Neuronal stem cell (in vitro differentiated cells): ENCODE data around the gene IGF2R.

ENCODE experiments used
- DNase-seq: peaks from one replicate; pipeline ENCODE4 v3.0.0-alpha.2; 2013; ENCODE audit warnings: low spot score
- H2AFZ ChIP-seq: one replicate; pipeline ENCODE4 v1.6.1; 2013; ENCODE audit warnings: mild to moderate bottlenecking, low read length, inconsistent platforms
- H2AK5ac ChIP-seq: 2 replicates; pipeline ENCODE4 v1.6.1; 2013; ENCODE audit warnings: low read depth, mild to moderate bottlenecking, inconsistent platforms, low read length, moderate library complexity, mixed read lengths
- H2BK120ac ChIP-seq: 2 replicates; pipeline ENCODE4 v1.6.1; 2013; ENCODE audit warnings: low read depth, mild to moderate bottlenecking, inconsistent platforms, low read length, moderate library complexity, mixed read lengths
- H2BK12ac ChIP-seq: one replicate; pipeline ENCODE4 v1.6.1; 2013; ENCODE audit warnings: low read length, inconsistent platforms
- H2BK15ac ChIP-seq: 2 replicates; pipeline ENCODE4 v1.6.1; 2013; ENCODE audit warnings: mild to moderate bottlenecking, low read length, inconsistent platforms, mixed read lengths
- H2BK5ac ChIP-seq: one replicate; pipeline ENCODE4 v1.6.1; 2013; ENCODE audit warnings: inconsistent platforms, mild to moderate bottlenecking, low read length, moderate library complexity
- H3K14ac ChIP-seq: one replicate; pipeline ENCODE4 v1.6.1; 2013; ENCODE audit warnings: low read length, inconsistent platforms
- H3K18ac ChIP-seq: 2 replicates; pipeline ENCODE4 v1.6.1; 2013; ENCODE audit warnings: low read length, inconsistent platforms
- H3K23ac ChIP-seq: 2 replicates; pipeline ENCODE4 v1.6.1; 2013; ENCODE audit warnings: low read depth, mild to moderate bottlenecking, mixed read lengths, low read length, inconsistent platforms; ENCODE audit not compliant: poor library complexity
- H3K27ac ChIP-seq: replicated peaks from 3 replicates; pipeline ENCODE4 v1.5.1; 2013; ENCODE audit warnings: low read length, inconsistent platforms
- H3K27me3 ChIP-seq, 3 experiments: 2 replicates each; pipeline ENCODE4 v1.6.1; 2013; ENCODE audit warnings: low read length in 3 of 3, mild to moderate bottlenecking in 2 of 3, inconsistent platforms in 1 of 3, low read depth in 1 of 3, mixed read lengths in 1 of 3, moderate library complexity in 1 of 3; ENCODE audit not compliant: control insufficient read depth in 3 of 3, insufficient read depth in 3 of 3
- H3K36me3 ChIP-seq, 2 donors: replicated peaks in 1 of 2; 2 replicates each; pipeline ENCODE4 v1.6.1; 2013; ENCODE audit warnings: low read length in 2 of 2; ENCODE audit not compliant: control insufficient read depth in 2 of 2, insufficient read depth in 2 of 2
- H3K4ac ChIP-seq: 2 replicates; pipeline ENCODE4 v1.6.1; 2013; ENCODE audit warnings: inconsistent platforms, mild to moderate bottlenecking, low read length, moderate library complexity
- H3K4me1 ChIP-seq, 2 donors: 1 replicate in 1 of 2; 2 replicates in 1 of 2; pipeline ENCODE4 v1.6.1; 2013; ENCODE audit warnings: low read length in 2 of 2, low read depth in 1 of 2; ENCODE audit not compliant: control insufficient read depth in 2 of 2, insufficient read depth in 1 of 2
- H3K4me2 ChIP-seq: one replicate; pipeline ENCODE4 v1.6.1; 2013; ENCODE audit warnings: mild to moderate bottlenecking, low read length, inconsistent platforms; ENCODE audit not compliant: insufficient read depth, poor library complexity, severe bottlenecking
- H3K4me3 ChIP-seq, 2 donors: 2 replicates each; pipeline ENCODE4 v1.5.1; 2013; ENCODE audit warnings: low read length in 2 of 2, mild to moderate bottlenecking in 2 of 2, inconsistent platforms in 1 of 2, moderate library complexity in 1 of 2
- H3K79me1 ChIP-seq: one replicate; pipeline ENCODE4 v1.6.1; 2013; ENCODE audit warnings: low read depth, mild to moderate bottlenecking, inconsistent platforms, low read length, moderate library complexity
- H3K9ac ChIP-seq: one replicate; pipeline ENCODE4 v1.6.1; 2013; ENCODE audit warnings: mild to moderate bottlenecking, low read depth, low read length, inconsistent platforms; ENCODE audit not compliant: poor library complexity
- H3K9me3 ChIP-seq, 2 donors: replicated peaks in 1 of 2; 2 replicates each; pipeline versions ENCODE3 to v1.6.1; 2013; ENCODE audit warnings: low read length in 2 of 2, mild to moderate bottlenecking in 2 of 2, inconsistent platforms in 1 of 2, low read depth in 1 of 2, mixed read lengths in 1 of 2, moderate library complexity in 1 of 2; ENCODE audit not compliant: control insufficient read depth in 2 of 2, insufficient read depth in 1 of 2
- H4K8ac ChIP-seq: one replicate; pipeline ENCODE4 v1.6.1; 2013; ENCODE audit warnings: low read depth, mild to moderate bottlenecking, inconsistent platforms, low read length, moderate library complexity
- H4K91ac ChIP-seq: one replicate; pipeline ENCODE4 v1.6.1; 2013; ENCODE audit warnings: low read length, low read depth, mild to moderate bottlenecking, inconsistent platforms; ENCODE audit not compliant: poor library complexity
- WGBS, 2 donors: extraction: QIAGEN DNeasy Blood & Tissue Kit; methylation state at CpG; one replicate each; pipeline ENCODE4 v1.1.7; 2013; ENCODE audit warnings: missing lambda C conversion rate in 2 of 2, mixed read lengths in 1 of 2; ENCODE audit not compliant: insufficient read length in 2 of 2, insufficient replicate concordance in 1 of 2; ENCODE audit errors: extremely low coverage in 2 of 2; 5-methylcytosine and 5-hydroxymethylcytosine counted together

IGF2R gene

GRCh38 chr6:159959165-159959975 is 9.5 kb upstream of the IGF2R start:
- no peak overlapping the region for H3K18ac ChIP-seq
- peaks cover 0 to 2% of the 10 kb centered on the region in 2 donors for H3K9me3 ChIP-seq
- no peak overlapping the region for H3K23ac ChIP-seq
- no peak overlapping the region for H4K8ac ChIP-seq
- H2AFZ ChIP-seq, result no peak overlapping the region
- no peak overlapping the region for H3K4me2 ChIP-seq
- H3K9ac ChIP-seq, result no peak overlapping the region
- no peak overlapping the region for H3K14ac ChIP-seq
- no CpG with 5 or more reads among the region's 6 CpGs for WGBS, 2 donors
- H3K4me1 ChIP-seq, result no peaks in the 10 kb centered on the region
- no peak overlapping the region for H2BK120ac ChIP-seq
- no peak overlapping the region for H3K27ac ChIP-seq
- H3K79me1 ChIP-seq, result no peaks in the 10 kb centered on the region
- H2BK15ac ChIP-seq, result no peak overlapping the region
- H2BK12ac ChIP-seq, result no peak overlapping the region
- H3K27me3 ChIP-seq, result peaks cover 0 to 31% (median 2%) of the 10 kb centered on the region in 3 experiments
- H2BK5ac ChIP-seq, result no peak overlapping the region
- no peaks in the 10 kb centered on the region for H3K36me3 ChIP-seq
- no peak overlapping the region for H4K91ac ChIP-seq
- no peak overlapping the region for H2AK5ac ChIP-seq
- no peak for DNase-seq
- H3K4me3 ChIP-seq, result no peak overlapping the region
- no peak overlapping the region for H3K4ac ChIP-seq

- Histone ChIP-seq H2BK12ac (no peak overlapping the region), H2BK120ac (no peak overlapping the region)
- no CpG with 5 or more reads among the region's 3 CpGs for WGBS, 2 donors
Observed at GRCh38 chr6:159959976-159960384, 8.9 kb upstream of the IGF2R start.

GRCh38 chr6:159960485-159960884 is 8.4 kb upstream of the IGF2R start:
- Histone ChIP-seq H2AFZ (no peak overlapping the region), H3K4me2 (no peak overlapping the region), H3K4me3 (no peak overlapping the region), H3K27me3 (peaks cover 0 to 35% (median 2%) of the 10 kb centered on the region in 3 experiments), H2BK12ac (no peak overlapping the region), H3K79me1 (no peaks in the 10 kb centered on the region), H2BK15ac (no peak overlapping the region), H2AK5ac (no peak overlapping the region), H3K18ac (no peak overlapping the region), H3K4ac (no peak overlapping the region), H3K23ac (no peak overlapping the region), H4K8ac (no peak overlapping the region), H3K9ac (no peak overlapping the region), H3K9me3 (peaks cover 0 to 2% of the 10 kb centered on the region in 2 donors), H3K14ac (no peak overlapping the region), H3K27ac (no peak overlapping the region), H3K4me1 (no peaks in the 10 kb centered on the region), H4K91ac (no peak overlapping the region), H2BK5ac (no peak overlapping the region), H2BK120ac (no peak overlapping the region), H3K36me3 (no peaks in the 10 kb centered on the region)
- no CpG with 5 or more reads among the region's 6 CpGs for WGBS, 2 donors
- no peak for DNase-seq

More at GRCh38 chr6:159959976-159960384, 8.9 kb upstream of the IGF2R start:
- DNase-seq, result no peak
- Histone ChIP-seq H3K23ac (no peak overlapping the region), H2BK15ac (no peak overlapping the region), H3K14ac (no peak overlapping the region), H3K79me1 (no peaks in the 10 kb centered on the region), H2AK5ac (no peak overlapping the region), H3K9me3 (peaks cover 0 to 2% of the 10 kb centered on the region in 2 donors), H3K9ac (no peak overlapping the region), H3K4ac (no peak overlapping the region), H3K18ac (no peak overlapping the region), H3K4me3 (no peak overlapping the region), H3K27me3 (peaks cover 0 to 33% (median 2%) of the 10 kb centered on the region in 3 experiments), H3K4me1 (no peaks in the 10 kb centered on the region), H4K91ac (no peak overlapping the region), H3K4me2 (no peak overlapping the region), H4K8ac (no peak overlapping the region), H2AFZ (peak overlapping the region; percentile 25), H2BK5ac (no peak overlapping the region), H3K27ac (no peak overlapping the region), H3K36me3 (no peaks in the 10 kb centered on the region)

- H4K91ac ChIP-seq, result no peak overlapping the region
- no peak for DNase-seq
- no peak overlapping the region for H3K4me2 ChIP-seq
- no peak overlapping the region for H2BK5ac ChIP-seq
- H3K23ac ChIP-seq, result no peak overlapping the region
- WGBS, 2 donors, result no CpG with 5 or more reads among the region's 2 CpGs
- H2AK5ac ChIP-seq, result no peak overlapping the region
- H3K4me3 ChIP-seq, result no peak overlapping the region
- no peak overlapping the region for H3K18ac ChIP-seq
- no peaks in the 10 kb centered on the region for H3K4me1 ChIP-seq
- no peak overlapping the region for H3K14ac ChIP-seq
- H3K9ac ChIP-seq, result no peak overlapping the region
- H2AFZ ChIP-seq, result no peak overlapping the region
- no peaks in the 10 kb centered on the region for H3K36me3 ChIP-seq
- H3K9me3 ChIP-seq, result peaks cover 0 to 2% of the 10 kb centered on the region in 2 donors
- H3K27me3 ChIP-seq, result peaks cover 0 to 43% (median 2%) of the 10 kb centered on the region in 3 experiments
- no peak overlapping the region for H3K4ac ChIP-seq
- H3K27ac ChIP-seq, result no peak overlapping the region
- H2BK15ac ChIP-seq, result no peak overlapping the region
- H2BK12ac ChIP-seq, result no peak overlapping the region
- no peak overlapping the region for H2BK120ac ChIP-seq
- no peak overlapping the region for H4K8ac ChIP-seq
- H3K79me1 ChIP-seq, result no peaks in the 10 kb centered on the region
Observed at GRCh38 chr6:159961528-159961927, 7.4 kb upstream of the IGF2R start.
